ENCODE results near the gene FGF12. TPM values are rescaled to one million over a fixed set of nuclear protein-coding genes. Genes with fewer than 3 reads are reported as not detected.

FGF12 gene
- total RNA-seq, 1 experiment from 2014 or later: 0.09 TPM

- no peak for TF ChIP-seq CTCF (IDR thresholded peaks at IDR 0.05; ENCODE audit: unreplicated experiment)
- Mint-ChIP-seq H3K36me3 (ENCODE audit: insufficient read depth, unreplicated experiment) (no peaks in the 10 kb centered on the region), H3K27me3 (ENCODE audit: insufficient read depth, unreplicated experiment) (peaks cover 39% of the 10 kb centered on the region), H3K9me3 (ENCODE audit: unreplicated experiment) (no peaks in the 10 kb centered on the region), H3K4me3 (ENCODE audit: unreplicated experiment) (no peak overlapping the region), H3K4me1 (ENCODE audit: insufficient read depth, unreplicated experiment) (peaks cover 11% of the 10 kb centered on the region), H3K27ac (ENCODE audit: low read depth, unreplicated experiment) (no peak overlapping the region)
- ChIA-PET CTCF (interaction anchor here (0.6 to 0.9 kb wide), 3 partner anchors 33 to 782 kb away, joined by 3 to 4 read pairs (median 4); no protein-coding TSS in a partner anchor), POLR2A (no interaction called here)
- no peak for DNase-seq (ENCODE audit: unreplicated experiment)
- no TSS peak for BruUV-seq (replicated peaks)
- intact Hi-C loops (cut with micrococcal nuclease): no loop called here
These were observed 317.3 kb downstream of the FGF12 start for GRCh38 chr3:192409838-192410683.

GRCh38 chr3:192409201-192409837, 318.0 kb downstream of the FGF12 start:
- BruUV-seq (replicated peaks): no TSS peak
- ChIA-PET CTCF (interaction anchor here (0.6 kb wide), 1 partner anchor 978 kb away, joined by 3 read pairs; no protein-coding TSS in a partner anchor), POLR2A (interaction anchor here (0.6 kb wide), 1 partner anchor 631 kb away, joined by 3 read pairs; no protein-coding TSS in a partner anchor)
- intact Hi-C loops (cut with micrococcal nuclease): no loop called here
- no peak for TF ChIP-seq CTCF (IDR thresholded peaks at IDR 0.05; ENCODE audit: unreplicated experiment)
- Mint-ChIP-seq H3K9me3 (ENCODE audit: unreplicated experiment) (no peaks in the 10 kb centered on the region), H3K27ac (ENCODE audit: low read depth, unreplicated experiment) (no peak overlapping the region), H3K36me3 (ENCODE audit: insufficient read depth, unreplicated experiment) (no peaks in the 10 kb centered on the region), H3K27me3 (ENCODE audit: insufficient read depth, unreplicated experiment) (peaks cover 39% of the 10 kb centered on the region), H3K4me1 (ENCODE audit: insufficient read depth, unreplicated experiment) (peaks cover 11% of the 10 kb centered on the region), H3K4me3 (ENCODE audit: unreplicated experiment) (peak overlapping the region; percentile 59)
- peak; percentile 28 for DNase-seq (ENCODE audit: unreplicated experiment)

- intact Hi-C loops (cut with micrococcal nuclease): no loop called here
- Mint-ChIP-seq H3K27ac (ENCODE audit: low read depth, unreplicated experiment) (no peak overlapping the region), H3K9me3 (ENCODE audit: unreplicated experiment) (no peaks in the 10 kb centered on the region), H3K36me3 (ENCODE audit: insufficient read depth, unreplicated experiment) (no peaks in the 10 kb centered on the region), H3K4me3 (ENCODE audit: unreplicated experiment) (peak overlapping the region; percentile 59), H3K27me3 (ENCODE audit: insufficient read depth, unreplicated experiment) (peaks cover 39% of the 10 kb centered on the region), H3K4me1 (ENCODE audit: insufficient read depth, unreplicated experiment) (peaks cover 11% of the 10 kb centered on the region)
- POLR2A ChIA-PET: interaction anchor here (0.6 kb wide), 1 partner anchor 630 kb away, joined by 3 read pairs; no protein-coding TSS in a partner anchor
- TF ChIP-seq CTCF (IDR thresholded peaks at IDR 0.05; ENCODE audit: unreplicated experiment): no peak
- DNase-seq (ENCODE audit: unreplicated experiment): no peak
- no TSS peak for BruUV-seq (replicated peaks)
- CTCF ChIA-PET: interaction anchor here (0.6 kb wide), 1 partner anchor 977 kb away, joined by 3 read pairs; no protein-coding TSS in a partner anchor
These were observed 318.6 kb downstream of the FGF12 start for GRCh38 chr3:192408647-192409200.

Data from MCF 10A (cell line).